NCI-H226 (cell line): ENCODE results near the gene ZPBP.
"Not testable (repeated sequence)": the region's sequence is repeated elsewhere in the genome, so short reads cannot be mapped to it uniquely, and the experiment has no call there.

ENCODE experiments used
- DNase-seq: peaks from one replicate; pipeline ENCODE4 v3.0.0-alpha.2; 2015

The ZPBP gene, protein sequence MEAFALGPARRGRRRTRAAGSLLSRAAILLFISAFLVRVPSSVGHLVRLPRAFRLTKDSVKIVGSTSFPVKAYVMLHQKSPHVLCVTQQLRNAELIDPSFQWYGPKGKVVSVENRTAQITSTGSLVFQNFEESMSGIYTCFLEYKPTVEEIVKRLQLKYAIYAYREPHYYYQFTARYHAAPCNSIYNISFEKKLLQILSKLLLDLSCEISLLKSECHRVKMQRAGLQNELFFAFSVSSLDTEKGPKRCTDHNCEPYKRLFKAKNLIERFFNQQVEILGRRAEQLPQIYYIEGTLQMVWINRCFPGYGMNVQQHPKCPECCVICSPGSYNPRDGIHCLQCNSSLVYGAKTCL

DNA sequence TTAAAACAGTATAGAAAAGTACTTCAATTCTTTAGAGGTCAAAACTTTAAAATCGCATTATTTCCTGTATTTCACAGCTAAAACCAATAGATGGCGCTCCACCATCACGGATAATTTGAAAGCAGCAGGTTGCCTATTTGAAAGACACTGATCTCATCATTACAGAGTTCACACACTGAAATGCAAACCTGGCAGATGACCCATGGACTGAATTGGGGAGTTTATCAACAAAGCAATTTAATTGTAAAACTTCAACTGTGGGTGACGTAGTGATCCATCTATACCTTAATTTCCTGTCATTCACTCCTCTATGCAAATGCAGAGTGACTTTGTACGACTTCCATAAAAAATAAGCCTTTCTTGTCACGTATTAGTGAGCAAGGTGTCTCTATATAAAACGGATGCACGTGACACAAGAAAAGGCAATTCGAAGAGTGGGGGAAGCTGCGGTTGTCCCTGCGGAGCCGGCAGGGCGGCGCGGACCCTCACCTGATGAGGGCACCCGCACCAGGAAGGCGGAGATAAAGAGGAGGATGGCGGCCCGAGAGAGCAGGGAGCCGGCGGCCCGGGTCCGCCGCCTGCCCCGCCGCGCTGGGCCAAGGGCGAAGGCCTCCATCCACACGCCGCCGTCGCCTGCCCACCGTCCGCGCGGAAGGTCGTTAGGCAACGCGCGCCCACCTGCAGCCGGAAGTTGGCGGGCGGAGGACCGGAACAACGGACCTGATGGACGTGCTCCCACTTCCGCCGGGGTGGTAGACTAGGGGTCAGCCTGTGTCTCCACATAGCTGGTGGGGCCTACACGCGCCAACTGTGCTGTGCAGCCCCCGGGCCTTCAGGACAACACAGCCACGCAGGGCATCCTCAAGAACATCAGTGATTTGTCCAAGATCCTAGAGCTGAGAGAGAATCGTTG, at the start of gene ZPBP:
Gene ZPBP (minus strand): TSS at position 668 of the 913 bp plus-strand sequence. CDS start 52 bp downstream, at position 616.
- DNase-seq = no peak

DNA sequence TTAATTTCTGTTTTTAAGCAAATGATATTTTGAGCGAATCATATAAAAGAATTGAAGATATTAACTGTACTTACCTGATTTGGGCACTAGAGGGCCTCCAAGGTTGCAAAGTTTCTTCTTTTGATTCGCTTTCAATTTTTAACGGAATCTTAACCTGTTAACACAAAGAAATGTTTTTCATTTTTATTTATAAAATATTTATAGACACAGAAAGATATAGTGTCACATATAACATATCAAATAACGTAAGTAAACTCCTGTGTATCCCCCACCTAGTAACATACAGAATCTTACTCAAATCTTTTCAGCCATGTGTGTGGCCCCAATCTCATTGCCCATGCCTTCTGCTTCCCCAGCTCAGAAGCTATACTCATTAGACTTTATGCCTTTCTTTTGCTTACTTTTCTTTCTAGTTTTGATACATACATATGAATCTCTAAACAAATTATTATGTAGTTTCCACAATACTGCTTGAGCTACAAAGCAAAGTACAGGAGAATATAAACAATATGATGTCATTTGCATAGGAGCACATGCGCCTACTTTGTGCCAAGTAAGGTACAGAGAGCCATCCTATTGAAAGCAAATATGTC, 49.5 kb upstream of the ZPBP start:
- DNase-seq = no peak

DNA sequence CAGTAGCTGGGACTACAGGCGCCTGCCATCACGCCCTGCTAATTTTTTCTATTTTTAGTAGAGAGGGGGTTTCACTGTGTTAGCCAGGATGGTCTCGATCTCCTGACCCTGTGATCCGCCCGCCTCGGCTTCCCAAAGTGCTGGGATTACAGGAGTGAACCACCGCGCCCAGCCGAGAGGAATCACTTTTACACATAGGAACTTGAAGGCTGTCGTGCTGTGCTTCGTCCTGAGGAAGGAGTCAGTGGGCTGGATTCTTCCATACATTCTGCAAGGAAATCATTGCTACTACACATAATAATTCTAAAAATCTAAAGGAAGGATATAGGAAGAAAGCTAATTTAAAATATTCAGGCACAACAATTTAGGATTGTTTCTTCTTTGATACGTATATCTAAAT, 48.8 kb upstream of the ZPBP start:
- DNase-seq = no peak

DNA sequence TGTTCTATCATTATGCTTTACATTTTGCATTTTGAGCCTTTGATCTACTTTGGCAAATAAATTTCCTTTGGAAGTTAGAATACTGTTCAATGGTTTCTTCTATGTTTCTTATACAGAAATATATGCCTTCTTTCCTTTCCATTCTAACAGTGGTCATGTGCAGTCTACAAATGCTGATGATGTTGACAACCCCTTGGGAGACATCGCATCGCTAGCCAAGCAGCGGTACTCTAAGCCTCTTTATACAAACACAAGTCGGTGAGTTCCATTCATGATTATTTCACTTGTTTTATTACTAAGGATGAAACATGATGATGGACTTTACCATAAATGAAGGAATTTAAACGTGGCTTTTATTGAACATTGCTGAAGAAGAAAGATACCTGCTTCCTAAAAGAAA, 48.1 kb upstream of the ZPBP start:
- no peak for DNase-seq

DNA sequence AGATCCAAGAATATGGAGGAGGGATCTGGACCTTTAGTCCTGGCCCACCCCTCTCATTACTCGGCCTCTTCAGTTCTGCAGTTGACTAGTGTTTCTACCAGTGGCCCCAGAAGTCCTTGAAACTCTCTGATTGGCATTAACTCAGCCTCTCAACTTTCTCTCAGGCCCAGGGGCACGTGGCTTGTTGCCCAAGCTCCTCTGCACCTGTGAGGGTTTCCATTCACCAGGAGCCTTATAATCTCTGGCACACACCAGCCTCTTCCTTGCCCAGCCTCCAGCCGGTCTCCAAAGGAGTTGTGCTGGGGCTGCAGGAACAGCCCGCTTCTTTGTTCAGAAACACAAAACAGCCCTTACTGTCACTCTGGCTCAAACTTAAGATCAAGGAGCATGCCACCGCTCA, 47.6 kb upstream of the ZPBP start:
- no peak for DNase-seq

DNA sequence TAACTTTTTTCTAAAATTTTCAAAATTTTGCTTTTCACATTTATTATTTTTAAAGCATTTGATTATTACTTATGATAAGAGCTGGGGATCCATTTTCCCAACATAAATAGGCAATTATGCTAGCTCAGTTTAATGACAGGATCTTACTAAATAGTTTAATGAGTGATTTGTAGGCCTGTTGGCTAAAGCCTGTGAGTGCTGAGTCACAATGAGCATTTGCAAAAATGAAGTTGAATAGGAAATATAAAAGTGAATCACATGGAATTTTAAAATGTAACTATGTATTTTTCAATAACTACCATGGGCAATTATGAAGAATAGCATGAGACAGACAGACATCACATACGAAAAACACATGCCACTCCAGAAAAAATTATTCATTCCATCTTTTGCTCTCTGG, 45.1 kb upstream of the ZPBP start:
- no peak for DNase-seq

DNA sequence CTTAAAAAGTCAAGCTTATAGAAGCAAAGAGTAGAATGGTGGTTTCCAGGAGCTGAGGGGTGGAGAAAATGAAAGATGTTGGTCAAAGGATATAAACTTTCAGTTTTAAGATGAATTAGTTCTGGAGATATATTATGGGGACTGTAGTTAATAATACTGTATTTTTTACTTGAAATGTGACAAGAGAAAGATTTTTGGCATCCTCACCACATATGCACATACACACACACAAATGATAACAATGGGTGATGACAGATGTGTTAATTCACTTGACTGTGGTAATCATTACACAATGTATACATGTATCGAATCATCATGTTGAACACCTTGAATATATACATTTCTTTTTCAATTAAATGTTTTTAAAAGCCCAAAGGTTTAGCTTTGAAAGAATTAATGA, 32.7 kb upstream of the ZPBP start:
- DNase-seq = no peak

DNA sequence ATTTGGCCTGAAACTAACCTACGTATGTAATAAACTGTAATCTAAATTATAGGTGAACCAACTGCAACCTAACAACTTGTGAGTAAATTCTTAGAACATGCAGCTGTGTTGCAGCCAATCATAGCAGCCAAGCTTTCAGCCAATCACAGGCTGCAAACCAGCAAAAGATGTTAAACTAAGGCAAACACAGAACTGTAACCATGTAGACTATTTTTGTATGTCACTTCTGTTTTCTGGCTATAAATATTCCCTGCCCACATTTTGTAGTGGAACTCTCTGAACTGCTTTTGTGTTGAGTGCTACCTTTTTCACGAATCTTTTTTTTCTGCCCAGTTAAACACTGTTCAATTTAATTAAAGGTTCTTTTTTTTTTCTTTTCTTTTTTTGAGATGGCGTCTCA, 28.2 kb upstream of the ZPBP start:
- DNase-seq = no peak

DNA sequence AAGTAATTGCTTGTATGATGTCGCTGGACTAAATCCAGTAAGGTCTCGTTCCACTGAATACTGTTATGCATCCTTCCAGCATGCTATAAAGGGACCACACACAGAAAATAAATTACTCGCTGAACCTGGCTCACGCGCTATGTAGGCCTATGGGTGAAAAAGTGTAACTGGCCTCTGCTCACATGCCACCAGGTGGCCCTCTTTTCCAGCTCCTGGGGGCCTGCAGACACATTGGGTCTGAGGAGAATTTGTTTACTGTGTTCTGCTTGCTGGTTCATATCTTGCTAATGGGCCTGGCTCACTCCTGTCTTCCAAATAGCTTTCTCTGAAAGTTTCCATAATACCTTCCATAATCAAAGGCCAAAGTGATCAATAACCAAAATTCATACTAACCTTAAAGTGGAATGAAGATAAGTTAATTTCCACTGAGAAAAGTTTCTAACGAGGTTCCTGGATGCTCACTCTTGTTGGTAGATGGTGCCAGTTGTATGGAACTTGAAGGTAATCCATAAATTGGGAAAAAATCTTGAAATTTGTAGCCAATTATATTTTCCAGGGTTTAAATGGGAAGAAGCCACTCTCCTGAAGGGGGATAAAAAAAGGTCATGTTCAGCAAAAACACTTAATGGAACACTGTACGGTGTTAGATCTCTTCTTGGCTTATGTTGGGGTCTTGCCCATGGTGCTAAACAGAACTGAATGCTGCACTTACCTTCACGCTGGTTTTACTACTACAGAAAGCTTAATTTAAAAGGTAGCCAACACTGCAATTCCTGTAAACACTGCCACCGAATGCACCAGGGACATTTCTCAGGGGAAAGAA, 27.0 kb upstream of the ZPBP start:
- no peak for DNase-seq

DNA sequence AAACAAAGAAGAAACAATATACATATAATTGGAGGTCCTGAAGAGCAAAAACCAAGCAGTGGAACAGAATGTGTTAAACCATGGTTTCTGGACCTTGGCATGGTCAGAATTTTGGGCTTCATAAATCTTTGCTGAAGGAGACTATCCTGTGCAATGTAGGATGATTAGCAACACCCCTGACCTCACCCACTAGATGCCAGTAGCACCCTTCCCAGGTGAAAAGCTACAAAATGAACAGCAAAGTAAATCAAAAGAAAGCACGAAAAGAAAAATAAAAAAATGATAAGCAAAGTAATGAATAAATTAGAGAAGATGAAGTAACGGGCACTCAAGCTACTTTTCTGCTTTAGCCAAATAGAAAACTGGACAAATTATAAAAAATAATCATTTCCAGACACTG, 19.2 kb upstream of the ZPBP start:
- DNase-seq = no peak

DNA sequence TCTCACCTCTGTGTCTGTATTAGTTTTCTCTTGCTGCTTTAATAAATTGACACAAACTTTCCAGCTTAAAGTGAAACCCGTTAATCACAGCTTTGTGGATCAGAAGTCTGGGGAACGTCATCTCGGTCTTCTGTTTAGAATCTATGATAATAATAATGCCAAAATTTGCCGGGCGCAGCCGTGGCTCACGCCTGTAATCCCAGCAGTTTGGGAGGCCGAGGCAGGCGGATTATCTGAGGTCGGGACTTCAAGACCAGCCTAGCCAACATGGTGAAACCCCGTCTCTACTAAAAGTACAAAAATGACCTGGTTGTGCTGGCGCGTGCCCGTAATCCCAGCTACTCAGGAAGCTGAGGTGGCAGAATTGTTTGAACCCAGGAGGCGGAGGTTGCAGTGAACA, 8.8 kb upstream of the ZPBP start:
- DNase-seq = no peak

DNA sequence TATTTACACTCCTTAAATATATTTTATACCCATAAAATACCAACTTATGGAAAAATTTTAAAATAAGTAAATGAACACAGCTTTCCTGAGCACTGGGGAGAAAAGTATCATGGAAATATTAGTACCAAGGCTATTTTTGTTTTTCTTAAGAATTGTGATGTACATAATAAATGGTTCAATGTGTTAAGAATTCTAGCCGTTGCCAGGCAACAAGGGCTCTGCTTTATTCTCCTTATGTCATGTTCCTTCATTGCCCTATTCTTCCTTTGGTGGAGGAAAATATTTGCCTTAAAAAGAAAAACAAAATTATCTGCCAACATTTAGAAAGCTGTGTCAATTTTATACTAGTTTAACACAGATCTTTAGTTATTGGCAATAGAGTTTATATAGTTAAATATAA, 2.6 kb upstream of the ZPBP start:
- DNase-seq = no peak

DNA sequence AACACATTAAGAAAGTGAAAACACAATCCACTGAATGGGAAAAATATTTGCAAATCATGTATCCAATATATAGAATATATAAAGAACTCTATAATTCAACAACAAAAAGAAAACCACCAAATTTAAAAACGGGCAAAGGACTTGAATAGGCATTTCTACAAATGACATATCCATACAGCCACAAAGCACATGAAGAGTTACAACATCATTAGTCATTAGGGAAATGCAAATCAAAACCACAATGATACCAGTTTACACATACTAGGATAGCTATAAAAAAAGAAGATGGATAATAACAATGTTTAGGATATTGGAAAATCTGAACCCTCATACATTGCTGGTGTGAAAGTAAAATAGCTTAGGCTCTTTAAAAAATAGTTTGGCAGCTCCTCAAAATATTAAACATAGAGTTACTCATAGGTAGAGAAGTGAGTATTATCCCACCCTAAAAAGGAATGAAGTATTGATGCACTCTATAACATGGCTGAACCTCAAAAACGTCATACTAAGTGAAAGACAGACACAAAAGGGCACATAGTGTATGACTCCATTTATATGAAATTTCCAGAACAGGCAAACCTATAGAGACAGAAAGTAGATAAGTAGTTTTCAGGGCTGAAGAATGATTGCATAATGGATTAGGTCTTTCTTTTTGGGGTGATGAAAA, 4.5 kb downstream of the ZPBP start:
- no peak for DNase-seq

DNA sequence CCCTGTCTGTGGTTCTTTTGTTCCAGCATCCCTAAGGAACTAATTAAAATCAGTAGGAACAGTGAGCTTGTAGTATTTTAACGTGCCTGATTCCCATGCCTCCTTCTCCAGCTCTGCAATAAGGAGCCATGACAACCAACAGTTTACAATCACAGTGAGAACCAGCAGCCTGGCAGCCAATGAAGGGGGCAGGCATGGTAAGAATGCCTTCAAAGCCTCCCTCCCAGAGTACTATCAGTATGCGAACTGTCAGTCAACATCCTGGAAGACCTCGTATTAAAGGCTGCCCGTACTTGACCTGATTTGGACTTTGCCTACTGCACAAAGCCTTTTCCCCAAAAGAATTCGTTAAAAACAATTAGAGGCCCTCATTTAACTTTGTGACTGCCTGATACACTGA, 7.7 kb downstream of the ZPBP start:
- DNase-seq = no peak

DNA sequence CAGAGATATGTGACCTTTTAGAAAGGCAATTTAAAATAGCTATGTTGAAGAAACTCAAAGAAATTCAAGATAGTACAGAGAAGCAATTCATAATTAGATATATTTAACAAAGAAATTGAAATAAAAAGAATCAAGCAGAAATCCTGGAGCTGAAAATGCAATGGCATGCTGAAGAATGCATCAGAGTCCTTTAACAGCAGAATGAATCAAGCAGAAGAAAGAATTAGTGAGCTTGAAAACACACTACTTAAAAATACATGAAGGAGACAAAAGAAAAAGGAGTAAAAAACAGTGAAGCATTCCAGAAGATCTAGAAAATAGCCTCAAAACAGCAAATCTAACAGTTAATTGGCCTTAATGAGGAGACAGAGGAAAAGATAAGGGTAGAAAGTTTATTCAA, 20.0 kb downstream of the ZPBP start:
- no peak for DNase-seq

DNA sequence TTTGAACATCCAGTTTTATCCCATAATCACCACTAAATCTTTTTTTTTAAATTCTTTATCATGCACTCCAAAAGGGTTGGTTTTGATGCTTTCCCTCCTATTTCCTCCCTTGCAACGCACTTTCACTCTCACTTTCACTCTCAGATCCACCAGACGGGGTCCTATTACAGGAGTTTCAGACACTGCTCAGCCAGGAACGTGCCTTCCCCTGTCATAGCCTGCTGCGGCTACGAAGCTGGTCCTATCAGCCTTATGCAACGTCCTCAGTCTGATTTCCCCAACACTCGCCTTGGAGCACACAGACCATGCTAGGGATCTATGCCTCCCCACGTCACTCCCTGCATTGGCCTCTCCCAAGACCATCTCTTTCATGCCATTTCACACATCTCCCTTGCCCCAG, 23.4 kb downstream of the ZPBP start:
- DNase-seq = no peak

DNA sequence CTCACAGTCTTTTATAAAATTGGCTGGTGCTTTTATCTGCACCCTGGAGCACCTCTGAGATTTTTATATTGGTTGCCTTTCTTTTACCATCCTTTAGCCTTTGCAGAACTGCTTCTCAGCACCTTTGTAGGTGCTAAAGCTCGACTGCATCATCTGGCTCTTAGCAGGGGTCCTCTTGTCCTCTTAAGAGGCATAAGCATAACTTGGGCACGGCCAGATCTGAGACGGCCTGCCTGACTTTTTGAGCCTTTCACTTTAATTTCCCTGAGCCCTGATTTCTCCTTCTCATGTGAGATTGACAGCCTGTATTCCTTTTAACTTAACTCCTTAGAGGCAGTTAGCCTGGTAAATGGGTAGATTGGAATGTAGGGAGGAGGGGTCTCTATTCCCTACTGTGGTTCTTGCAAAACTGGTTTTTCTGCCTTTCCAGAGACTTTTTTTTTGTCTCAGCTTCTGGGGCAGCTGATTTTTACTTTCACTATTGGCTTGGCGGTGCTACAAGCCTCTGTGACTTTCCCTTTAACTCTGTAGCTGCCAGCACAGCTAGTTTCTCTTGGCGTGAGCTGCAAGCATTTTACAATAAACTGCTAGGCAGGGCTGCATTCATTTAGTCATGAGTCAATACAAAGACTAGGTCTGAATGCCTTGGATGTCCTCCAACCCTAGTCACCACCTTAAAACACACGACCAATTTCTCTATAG, 24.0 kb downstream of the ZPBP start:
- DNase-seq = no peak

DNA sequence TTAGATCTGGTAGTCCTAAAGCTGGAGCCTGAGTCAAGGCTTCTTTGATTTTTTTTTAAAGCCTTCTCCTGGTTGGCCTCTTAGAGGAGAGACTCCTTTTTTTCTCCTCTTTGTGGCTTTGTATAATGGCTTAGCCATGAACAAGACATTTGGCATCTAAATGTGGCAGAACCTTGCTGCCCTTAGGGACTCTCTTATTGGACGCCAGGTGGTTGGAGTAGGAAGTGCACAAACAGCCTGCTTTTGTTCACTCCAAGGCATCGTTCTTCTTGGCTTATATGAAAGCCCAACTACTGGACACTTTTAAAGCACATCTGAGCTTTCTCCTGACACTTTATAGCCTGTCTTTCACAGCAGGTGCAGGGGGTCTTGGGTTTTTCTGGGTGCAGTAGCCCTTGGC, 25.0 kb downstream of the ZPBP start:
- no peak for DNase-seq

DNA sequence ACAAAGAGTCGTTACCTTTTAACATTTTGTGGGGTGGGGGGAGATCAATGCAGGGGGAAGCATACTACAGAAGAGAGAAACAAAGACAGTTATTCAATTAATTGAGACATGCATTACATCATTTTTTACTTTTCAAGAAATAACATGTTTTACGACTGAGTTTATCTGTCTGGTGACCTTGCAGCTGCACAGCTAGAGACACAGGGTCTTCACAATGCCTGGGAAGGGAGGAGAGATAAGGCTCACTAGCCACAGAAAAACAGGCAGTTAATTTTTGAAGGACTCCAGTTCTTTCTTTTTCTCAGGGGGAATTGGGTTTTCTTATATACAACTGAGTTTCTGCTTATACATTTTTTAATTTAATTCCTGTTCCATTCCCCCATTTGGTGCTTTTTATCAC, 30.1 kb downstream of the ZPBP start:
- DNase-seq = no peak

DNA sequence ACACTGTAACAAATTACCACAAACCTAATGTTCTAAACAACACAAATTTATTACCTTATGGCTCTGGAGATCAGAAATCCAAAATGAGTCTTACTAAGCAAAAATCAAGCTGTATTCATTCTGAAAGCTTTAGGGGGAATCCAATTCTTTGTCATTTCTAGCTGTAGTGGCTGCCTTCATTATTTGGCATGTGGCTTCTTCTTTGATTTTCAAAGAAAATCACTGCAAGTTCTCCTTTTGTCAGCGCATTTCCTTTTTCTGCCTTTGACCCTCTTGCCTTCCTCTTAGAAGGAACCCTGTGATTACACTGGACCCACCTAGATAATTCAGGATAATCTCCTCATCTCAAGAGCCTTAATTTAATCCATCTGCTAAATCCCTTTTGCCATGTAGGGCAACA, 36.9 kb downstream of the ZPBP start:
- DNase-seq = no peak

DNA sequence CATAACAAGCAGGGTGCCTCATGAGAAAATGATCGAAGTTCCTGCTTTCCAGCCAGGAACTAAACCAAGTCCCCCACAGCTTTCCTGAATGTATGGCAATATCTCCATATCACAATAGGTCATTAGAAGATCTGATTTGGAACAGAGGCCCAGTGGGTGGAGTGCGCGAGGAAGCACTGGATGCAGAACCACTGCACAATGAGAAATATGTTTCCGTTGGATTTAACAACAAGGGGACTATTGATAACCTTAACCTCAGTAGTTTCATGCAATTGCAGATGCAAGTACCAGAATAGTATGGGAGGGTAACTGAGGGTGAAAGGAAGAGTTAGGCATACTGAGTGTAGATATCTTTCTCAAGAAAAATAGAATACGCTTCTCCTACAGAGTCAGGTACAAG, 45.3 kb downstream of the ZPBP start:
- DNase-seq = no peak

DNA sequence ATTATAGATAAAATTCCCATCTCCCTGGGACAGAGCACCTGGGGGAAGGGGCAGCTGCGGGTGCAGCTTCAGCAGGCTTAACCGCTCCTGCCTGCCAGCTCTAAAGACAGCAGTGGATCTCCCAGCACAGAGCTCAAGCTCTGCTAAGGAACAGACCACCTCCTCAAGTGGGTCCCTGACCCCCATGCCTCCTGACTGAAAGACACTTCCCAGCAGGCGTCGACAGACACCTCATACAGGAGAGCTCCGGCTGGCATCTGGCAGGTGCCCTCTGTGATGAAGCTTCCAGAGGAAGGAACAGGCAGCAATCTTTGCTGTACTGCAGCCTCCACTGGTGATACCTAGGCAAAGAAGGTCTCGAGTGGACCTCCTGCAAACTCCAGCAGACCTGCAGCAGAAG, 51.9 kb downstream of the ZPBP start:
- not testable (repeated sequence) for DNase-seq
